Measurements from ENCODE around the gene INTS6L.

GRCh38 chrX:135625995-135626394, 105.5 kb downstream of the INTS6L start:
- peak in 1 of 3 experiments; percentile 7; a peak in 1 of 4 replicates for TF ChIP-seq CTCF (IDR thresholded peaks at IDR 0.05; ENCODE audit: control extremely low read depth in 1 of 3, insufficient read depth in 1 of 3, low read depth in 1 of 3, low read length in 3 of 3)
- no peak for TF ChIP-seq CEBPB (IDR thresholded peaks at IDR 0.05; ENCODE audit: low read depth, low read length)
- no peak for TF ChIP-seq E2F6 (IDR thresholded peaks at IDR 0.05)
- TF ChIP-seq FOSL1 (IDR thresholded peaks at IDR 0.05; ENCODE audit: insufficient read depth, low read depth, low read length): no peak
- no peak for TF ChIP-seq MAX (IDR thresholded peaks at IDR 0.05)
- TF ChIP-seq POLR2A (IDR thresholded peaks at IDR 0.05; ENCODE audit: control extremely low read depth in 1 of 2, low read depth in 2 of 2, low read length in 2 of 2): no peak
- no peak for TF ChIP-seq TAF1 (IDR thresholded peaks at IDR 0.05; ENCODE audit: low read depth, low read length)
- no peak for TF ChIP-seq BCL11A (IDR thresholded peaks at IDR 0.05; ENCODE audit: low read depth in 2 of 2, low read length in 2 of 2)
